Fibroblast of lung (primary cell): ENCODE data around the gene FAS. TPM values are rescaled to one million over a fixed set of nuclear protein-coding genes. Genes with fewer than 3 reads are reported as not detected.
A peak's percentile ranks its signal among the peaks of the same experiment; 100 is the strongest.

Source experiments
- DNase-seq, 2 donors: peaks; one replicate each; pipeline versions ENCODE4 v3.0.0 to v3.0.0-alpha.2; 2010; ENCODE audit warnings: low read depth in 2 of 2
- H2AFZ ChIP-seq: 2 replicates; pipeline ENCODE4 v1.5.1; 2012; ENCODE audit warnings: low read length, control low read depth, inconsistent platforms
- H3K27ac ChIP-seq: 2 replicates; pipeline ENCODE4 v1.5.1; 2011; ENCODE audit warnings: low read length, control low read depth; ENCODE audit not compliant: insufficient read depth
- H3K27me3 ChIP-seq: 2 replicates; pipeline ENCODE4 v1.5.1; 2011; ENCODE audit warnings: mild to moderate bottlenecking, low read length; ENCODE audit not compliant: control insufficient read depth, insufficient read depth
- H3K36me3 ChIP-seq: 2 replicates; pipeline ENCODE4 v1.5.1; 2011; ENCODE audit warnings: low read length; ENCODE audit not compliant: control insufficient read depth, insufficient read depth
- H3K4me1 ChIP-seq: 2 replicates; pipeline ENCODE4 v1.5.1; 2011; ENCODE audit warnings: low read length; ENCODE audit not compliant: control insufficient read depth, insufficient read depth; ENCODE audit errors: extremely low read depth
- H3K4me2 ChIP-seq: 2 replicates; pipeline ENCODE4 v1.5.1; 2011; ENCODE audit warnings: low read length, control low read depth; ENCODE audit not compliant: insufficient read depth; ENCODE audit errors: extremely low read depth
- H3K4me3 ChIP-seq, 4 experiments: fragments of 200-600 bp in 1 of 4; sonication (generic) in 1 of 4; replicated peaks in 1 of 4; 2 replicates each; pipeline ENCODE4 v1.5.1; 2011 to 2016; ENCODE audit warnings: low read length in 4 of 4, low read depth in 3 of 4, mild to moderate bottlenecking in 3 of 4, control low read depth in 2 of 4, inconsistent platforms in 1 of 4, mixed read lengths in 1 of 4; ENCODE audit not compliant: insufficient read depth in 1 of 4; ENCODE audit errors: control extremely low read depth in 1 of 4
- H3K79me2 ChIP-seq: 2 replicates; pipeline ENCODE4 v1.5.1; 2012; ENCODE audit warnings: mild to moderate bottlenecking, low read length, inconsistent platforms; ENCODE audit not compliant: control insufficient read depth, insufficient read depth
- H3K9ac ChIP-seq: 2 replicates; pipeline ENCODE4 v1.5.1; 2011; ENCODE audit warnings: mild to moderate bottlenecking, low read length, control low read depth; ENCODE audit not compliant: insufficient read depth
- H3K9me3 ChIP-seq: 2 replicates; pipeline ENCODE4 v1.5.1; 2012; ENCODE audit warnings: low read depth, low read length; ENCODE audit not compliant: control insufficient read depth, insufficient read depth
- H4K20me1 ChIP-seq: 2 replicates; pipeline ENCODE4 v1.5.1; 2011; ENCODE audit warnings: low read length; ENCODE audit not compliant: control insufficient read depth, insufficient read depth; ENCODE audit errors: extremely low read depth
- CTCF ChIP-seq, 2 donors: IDR thresholded peaks in 1 of 2; conservative IDR thresholded peaks in 1 of 2; 1 replicate in 1 of 2; 2 replicates in 1 of 2; pipeline ENCODE4 v1.5.1; 2011 to 2012; ENCODE audit warnings: low read length in 2 of 2, control low read depth in 1 of 2, inconsistent platforms in 1 of 2, low read depth in 1 of 2, mild to moderate bottlenecking in 1 of 2
- EZH2 ChIP-seq: IDR thresholded peaks from 2 replicates; pipeline ENCODE4 v1.5.1; 2012; ENCODE audit warnings: low read length, control low read depth, mild to moderate bottlenecking; ENCODE audit errors: missing control alignments
- polyA plus RNA-seq, 2 donors: library from polyadenylated mRNA; depleted of rRNA in 1 of 2; stranded (reverse) in 1 of 2; unstranded in 1 of 2; fragments of >200 nt; gene quantifications; 2 replicates each; pipeline ENCODE4 v1.2.1, GENCODE V29; 2011 to 2012; ENCODE audit warnings: missing spikeins in 1 of 2
- total RNA-seq: library from RNA; depleted of rRNA; stranded (reverse); fragments of >200 nt; gene quantifications from 2 replicates; pipeline ENCODE4 v1.2.1, GENCODE V29; 2014

Gene FAS
- total and polyA plus RNA-seq, 2 donors (not counting 1 experiment from before 2014, with no cell fraction given): 77.8 to 124 TPM

- Histone ChIP-seq H3K36me3 (no peaks in the 10 kb centered on the region), H4K20me1 (no peaks in the 10 kb centered on the region), H3K4me3 (peak overlapping the region; percentile 65 to 94 (median 79)), H3K27me3 (no peaks in the 10 kb centered on the region), H3K4me2 (peak overlapping the region; percentile 95), H3K9me3 (no peaks in the 10 kb centered on the region), H2AFZ (no peak overlapping the region), H3K4me1 (peaks cover 4% of the 10 kb centered on the region), H3K27ac (peak overlapping the region; percentile 92), H3K9ac (peak overlapping the region; percentile 48), H3K79me2 (peaks cover 77% of the 10 kb centered on the region)
- TF ChIP-seq CTCF (conservative IDR thresholded peaks at IDR 0.05 in 1 of 2, IDR thresholded peaks at IDR 0.05 in 1 of 2; ENCODE audit: low read depth in 1 of 2, low read length in 2 of 2) (no peak), EZH2 (no peak)
- DNase-seq: peak; percentile 51 to 56
Measured at GRCh38 chr10:88992921-88993524, 2.4 kb downstream of the FAS start.

GRCh38 chr10:88994019-88994418, 3.4 kb downstream of the FAS start:
- H3K27ac ChIP-seq: peak overlapping the region; percentile 1
- no peak overlapping the region for H2AFZ ChIP-seq

More at GRCh38 chr10:88994019-88994418, 3.4 kb downstream of the FAS start:
- Histone ChIP-seq H3K79me2 (peaks cover 79% of the 10 kb centered on the region), H3K27me3 (no peaks in the 10 kb centered on the region), H3K4me2 (peak overlapping the region; percentile 95), H3K4me1 (peaks cover 4% of the 10 kb centered on the region), H3K36me3 (no peaks in the 10 kb centered on the region), H4K20me1 (no peaks in the 10 kb centered on the region), H3K9ac (no peak overlapping the region), H3K9me3 (no peaks in the 10 kb centered on the region), H3K4me3 (peak overlapping the region; percentile 65 to 94 (median 79))
- DNase-seq: peak; percentile 17 to 72
- TF ChIP-seq EZH2 (no peak), CTCF (conservative IDR thresholded peaks at IDR 0.05 in 1 of 2, IDR thresholded peaks at IDR 0.05 in 1 of 2; ENCODE audit: low read depth in 1 of 2, low read length in 2 of 2) (no peak)
